Measurements from ENCODE around the gene PPA2.

The PPA2 gene

GRCh38 chr4:105345838-105346237 lies 128.0 kb downstream of the PPA2 start:
- ChIA-PET POLR2A (no interaction called here), CTCF (no interaction called here)
- no peaks in the 10 kb centered on the region for H3K36me3 ChIP-seq (ENCODE audit: control insufficient read depth in 2 of 2, insufficient read depth in 1 of 2, low read length in 2 of 2)
- H3K9me3 ChIP-seq (ENCODE audit: control insufficient read depth, insufficient read depth, low read depth, low read length), result no peaks in the 10 kb centered on the region
- H3K4me3 ChIP-seq (ENCODE audit: low read depth, low read length), result no peak overlapping the region
- TF ChIP-seq OVOL3 (tag by site-specific recombination; IDR thresholded peaks at IDR 0.05), result no peak
- TF ChIP-seq ZNF629 (tag by site-specific recombination; IDR thresholded peaks at IDR 0.05), result no peak
- no peak for TF ChIP-seq ZNF37A (tag by site-specific recombination; IDR thresholded peaks at IDR 0.05)
- TF ChIP-seq ZNF623 (tag by site-specific recombination; IDR thresholded peaks at IDR 0.05), result no peak
- no peak for TF ChIP-seq ZNF48 (tag by site-specific recombination; IDR thresholded peaks at IDR 0.05)
- TF ChIP-seq ZNF112 (tag by site-specific recombination; IDR thresholded peaks at IDR 0.05), result no peak
- no peak for TF ChIP-seq ZNF24 (tag by site-specific recombination; IDR thresholded peaks at IDR 0.05)
- no peak for TF ChIP-seq ZNF677 (tag by site-specific recombination; IDR thresholded peaks at IDR 0.05)
- no peak for TF ChIP-seq ZBTB20 (tag by site-specific recombination; IDR thresholded peaks at IDR 0.05)
- TF ChIP-seq ZNF776 (tag by site-specific recombination; IDR thresholded peaks at IDR 0.05; ENCODE audit: borderline replicate concordance), result no peak
- TF ChIP-seq ZFP41 (tag by site-specific recombination; IDR thresholded peaks at IDR 0.05; ENCODE audit: borderline replicate concordance), result no peak
- no peak for TF ChIP-seq EGR2 (tag by site-specific recombination; IDR thresholded peaks at IDR 0.05; ENCODE audit: low read depth)
- TF ChIP-seq BCL11A (tag by site-specific recombination; IDR thresholded peaks at IDR 0.05; ENCODE audit: low read depth), result no peak
- no peak for TF ChIP-seq SP3 (tag by site-specific recombination; IDR thresholded peaks at IDR 0.05)
- no peak for TF ChIP-seq ZNF501 (tag by site-specific recombination; IDR thresholded peaks at IDR 0.05)
- TF ChIP-seq ZNF791 (tag by site-specific recombination; IDR thresholded peaks at IDR 0.05), result no peak
- H3K4me1 ChIP-seq (ENCODE audit: control insufficient read depth, insufficient read depth, low read length), result 0 out of 2 replicates have a peak, but pooled peaks cover 8% of the 10 kb centered on the region
- H3K27ac ChIP-seq (ENCODE audit: extremely low read depth, low read depth, low read length), result no peak overlapping the region

- no peak for TF ChIP-seq ZNF560 (tag by site-specific recombination; IDR thresholded peaks at IDR 0.05; ENCODE audit: borderline replicate concordance)
- TF ChIP-seq, protein P1, sequence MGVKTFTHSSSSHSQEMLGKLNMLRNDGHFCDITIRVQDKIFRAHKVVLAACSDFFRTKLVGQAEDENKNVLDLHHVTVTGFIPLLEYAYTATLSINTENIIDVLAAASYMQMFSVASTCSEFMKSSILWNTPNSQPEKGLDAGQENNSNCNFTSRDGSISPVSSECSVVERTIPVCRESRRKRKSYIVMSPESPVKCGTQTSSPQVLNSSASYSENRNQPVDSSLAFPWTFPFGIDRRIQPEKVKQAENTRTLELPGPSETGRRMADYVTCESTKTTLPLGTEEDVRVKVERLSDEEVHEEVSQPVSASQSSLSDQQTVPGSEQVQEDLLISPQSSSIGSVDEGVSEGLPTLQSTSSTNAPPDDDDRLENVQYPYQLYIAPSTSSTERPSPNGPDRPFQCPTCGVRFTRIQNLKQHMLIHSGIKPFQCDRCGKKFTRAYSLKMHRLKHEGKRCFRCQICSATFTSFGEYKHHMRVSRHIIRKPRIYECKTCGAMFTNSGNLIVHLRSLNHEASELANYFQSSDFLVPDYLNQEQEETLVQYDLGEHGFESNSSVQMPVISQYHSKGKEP (tag by site-specific recombination; IDR thresholded peaks at IDR 0.05), result no peak
- ChIA-PET CTCF (no interaction called here), POLR2A (no interaction called here)
- Histone ChIP-seq H3K9me3 (ENCODE audit: control insufficient read depth, insufficient read depth, low read depth, low read length) (no peaks in the 10 kb centered on the region), H3K36me3 (ENCODE audit: control insufficient read depth in 2 of 2, insufficient read depth in 1 of 2, low read length in 2 of 2) (no peaks in the 10 kb centered on the region), H3K27ac (ENCODE audit: extremely low read depth, low read depth, low read length) (no peak overlapping the region), H3K4me3 (ENCODE audit: low read depth, low read length) (no peak overlapping the region), H3K4me1 (ENCODE audit: control insufficient read depth, insufficient read depth, low read length) (0 out of 2 replicates have a peak, but pooled peaks cover 8% of the 10 kb centered on the region)
Observed at GRCh38 chr4:105345358-105345757, 128.5 kb downstream of the PPA2 start.

DNA sequence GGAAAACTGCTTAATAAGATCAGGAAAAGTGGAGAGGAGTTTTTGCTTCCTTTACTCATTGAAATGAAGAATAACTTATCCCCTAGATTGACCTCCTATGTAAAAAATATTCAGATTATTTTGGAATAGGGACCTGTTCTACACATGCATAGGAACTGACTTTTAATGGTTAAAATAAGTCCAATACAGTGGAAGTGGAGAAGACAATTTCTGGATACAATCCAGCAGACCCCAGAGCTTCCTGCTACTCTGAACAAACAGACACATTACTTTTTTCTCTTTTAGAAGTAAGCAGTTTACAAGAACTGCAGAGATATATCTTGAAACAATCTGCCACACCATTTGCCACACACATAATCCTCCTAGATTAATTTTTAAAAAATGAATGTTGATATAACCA lies 129.7 kb downstream of the PPA2 start:
- Histone ChIP-seq H3K27ac (ENCODE audit: extremely low read depth, low read depth, low read length) (no peak overlapping the region), H3K9me3 (ENCODE audit: control insufficient read depth, insufficient read depth, low read depth, low read length) (no peaks in the 10 kb centered on the region), H3K4me3 (ENCODE audit: low read depth, low read length) (no peak overlapping the region), H3K36me3 (ENCODE audit: control insufficient read depth in 2 of 2, insufficient read depth in 1 of 2, low read length in 2 of 2) (no peaks in the 10 kb centered on the region), H3K4me1 (ENCODE audit: control insufficient read depth, insufficient read depth, low read length) (0 out of 2 replicates have a peak, but pooled peaks cover 8% of the 10 kb centered on the region)
- TF ChIP-seq ZNF292 (tag by site-specific recombination; IDR thresholded peaks at IDR 0.05; ENCODE audit: borderline replicate concordance, low read depth) (no peak), ZNF23 (tag by site-specific recombination; IDR thresholded peaks at IDR 0.05; ENCODE audit: borderline replicate concordance) (no peak), MZF1 (tag by site-specific recombination; IDR thresholded peaks at IDR 0.05; ENCODE audit: borderline replicate concordance) (no peak), ZNF707 (tag by site-specific recombination; IDR thresholded peaks at IDR 0.05) (no peak), ZNF280D (tag by site-specific recombination; IDR thresholded peaks at IDR 0.05) (no peak), ZIC2 (tag by site-specific recombination; IDR thresholded peaks at IDR 0.05) (no peak), ZNF48 (tag by site-specific recombination; IDR thresholded peaks at IDR 0.05) (no peak), ZNF221 (tag by site-specific recombination; IDR thresholded peaks at IDR 0.05; ENCODE audit: borderline replicate concordance) (no peak)
- TF ChIP-seq, protein P2, sequence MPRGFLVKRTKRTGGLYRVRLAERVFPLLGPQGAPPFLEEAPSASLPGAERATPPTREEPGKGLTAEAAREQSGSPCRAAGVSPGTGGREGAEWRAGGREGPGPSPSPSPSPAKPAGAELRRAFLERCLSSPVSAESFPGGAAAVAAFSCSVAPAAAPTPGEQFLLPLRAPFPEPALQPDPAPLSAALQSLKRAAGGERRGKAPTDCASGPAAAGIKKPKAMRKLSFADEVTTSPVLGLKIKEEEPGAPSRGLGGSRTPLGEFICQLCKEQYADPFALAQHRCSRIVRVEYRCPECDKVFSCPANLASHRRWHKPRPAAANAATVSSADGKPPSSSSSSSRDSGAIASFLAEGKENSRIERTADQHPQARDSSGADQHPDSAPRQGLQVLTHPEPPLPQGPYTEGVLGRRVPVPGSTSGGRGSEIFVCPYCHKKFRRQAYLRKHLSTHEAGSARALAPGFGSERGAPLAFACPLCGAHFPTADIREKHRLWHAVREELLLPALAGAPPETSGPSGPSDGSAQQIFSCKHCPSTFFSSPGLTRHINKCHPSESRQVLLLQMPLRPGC (tag by site-specific recombination; IDR thresholded peaks at IDR 0.05), result no peak
- ChIA-PET CTCF (no interaction called here), POLR2A (no interaction called here)
